Sigmoid colon (tissue), 4 donors: ENCODE data around the gene TMEM89.

Experiments used
- EP300 ChIP-seq, 4 donors: sonication (generic); formaldehyde crosslinking; IDR thresholded peaks; one replicate each; pipeline ENCODE4 v1.6.1; 2017; ENCODE audit warnings: antibody characterized with exemption in 4 of 4
- POLR2A ChIP-seq, 2 donors: fragments of 450-650 bp; IDR thresholded peaks; one replicate each; pipeline ENCODE4 v1.6.1; 2016; ENCODE audit warnings: antibody characterized with exemption in 2 of 2, mild to moderate bottlenecking in 2 of 2, moderate library complexity in 2 of 2
- POLR2AphosphoS5 ChIP-seq, 4 donors: sonication (generic); formaldehyde crosslinking; IDR thresholded peaks; one replicate each; pipeline ENCODE4 v1.6.1; 2017; ENCODE audit warnings: antibody characterized with exemption in 4 of 4
- TF ChIP-seq, protein P1 (sequence below), 4 experiments: fragments of 450-650 bp in 3 of 4; fragments of 200-600 bp in 1 of 4; IDR thresholded peaks; one replicate each; pipeline ENCODE4 v1.5.1; 2016 to 2019; ENCODE audit warnings: antibody characterized with exemption in 4 of 4, mild to moderate bottlenecking in 3 of 4, moderate library complexity in 2 of 4

GRCh38 chr3:48617559-48617958 lies 4.0 kb downstream of the TMEM89 start:
- TF ChIP-seq, protein P1, sequence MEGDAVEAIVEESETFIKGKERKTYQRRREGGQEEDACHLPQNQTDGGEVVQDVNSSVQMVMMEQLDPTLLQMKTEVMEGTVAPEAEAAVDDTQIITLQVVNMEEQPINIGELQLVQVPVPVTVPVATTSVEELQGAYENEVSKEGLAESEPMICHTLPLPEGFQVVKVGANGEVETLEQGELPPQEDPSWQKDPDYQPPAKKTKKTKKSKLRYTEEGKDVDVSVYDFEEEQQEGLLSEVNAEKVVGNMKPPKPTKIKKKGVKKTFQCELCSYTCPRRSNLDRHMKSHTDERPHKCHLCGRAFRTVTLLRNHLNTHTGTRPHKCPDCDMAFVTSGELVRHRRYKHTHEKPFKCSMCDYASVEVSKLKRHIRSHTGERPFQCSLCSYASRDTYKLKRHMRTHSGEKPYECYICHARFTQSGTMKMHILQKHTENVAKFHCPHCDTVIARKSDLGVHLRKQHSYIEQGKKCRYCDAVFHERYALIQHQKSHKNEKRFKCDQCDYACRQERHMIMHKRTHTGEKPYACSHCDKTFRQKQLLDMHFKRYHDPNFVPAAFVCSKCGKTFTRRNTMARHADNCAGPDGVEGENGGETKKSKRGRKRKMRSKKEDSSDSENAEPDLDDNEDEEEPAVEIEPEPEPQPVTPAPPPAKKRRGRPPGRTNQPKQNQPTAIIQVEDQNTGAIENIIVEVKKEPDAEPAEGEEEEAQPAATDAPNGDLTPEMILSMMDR (IDR thresholded peaks at IDR 0.05): no peak
- TF ChIP-seq EP300 (IDR thresholded peaks at IDR 0.05): no peak
- no peak for TF ChIP-seq POLR2A (IDR thresholded peaks at IDR 0.05)
- no peak for TF ChIP-seq POLR2AphosphoS5 (IDR thresholded peaks at IDR 0.05)
